Stimulated activated CD4-positive, alpha-beta T cell treated with anti-CD3 and anti-CD28 coated beads, Interleukin-12 subunit alpha, Interleukin-12 subunit beta, amount 100 ng/mL, for 48 hours (primary cell): Measurements from ENCODE around the gene ERO1A.

Source experiments
- DNase-seq, 3 donors: peaks; one replicate each; pipeline ENCODE4 v3.0.0-alpha.2; 2020; ENCODE audit warnings: low read depth in 2 of 3, low spot score in 1 of 3

Gene ERO1A

GRCh38 chr14:52700701-52701172 lies 5.4 kb upstream of the ERO1A start:
- no peak for DNase-seq

DNA sequence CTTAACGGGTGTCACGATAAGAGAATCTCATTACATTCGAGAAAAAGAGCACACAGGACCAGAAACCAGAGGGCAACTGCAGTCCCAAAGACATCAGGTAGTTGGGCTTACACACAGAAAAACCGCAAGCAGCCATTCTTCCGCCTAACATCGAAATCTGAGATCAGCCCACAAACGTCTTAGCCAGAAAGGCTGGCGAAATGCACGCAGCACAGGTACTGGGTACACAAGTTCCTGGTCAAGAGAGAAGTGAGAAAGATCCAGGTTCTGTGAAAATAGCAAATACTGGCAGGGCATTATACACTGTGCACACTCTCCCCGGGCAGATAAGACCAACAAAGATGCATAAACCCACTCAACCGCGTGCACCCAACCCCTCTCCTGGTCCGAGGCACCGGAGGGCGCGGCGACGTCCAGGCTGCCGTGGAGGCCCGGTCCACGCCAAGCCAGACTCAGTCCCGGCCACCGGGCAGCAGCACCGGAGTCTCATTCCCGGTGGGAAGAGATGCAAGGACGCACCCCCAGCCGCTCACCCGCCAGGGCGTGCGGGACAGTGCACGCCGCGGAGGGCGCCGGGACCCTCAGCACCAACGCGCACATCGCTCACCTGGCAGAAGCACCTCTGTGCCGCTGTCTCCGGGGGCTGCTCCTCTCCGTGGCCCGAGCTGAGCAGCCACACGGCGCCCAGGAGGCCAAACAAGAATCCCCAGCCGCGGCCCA lies 437 bp downstream of the ERO1A start:
- DNase-seq, result peak; percentile 41 to 47 (median 44)

- no peak for DNase-seq
These were observed 1.8 kb downstream of the ERO1A start for GRCh38 chr14:52693532-52693931.

DNA sequence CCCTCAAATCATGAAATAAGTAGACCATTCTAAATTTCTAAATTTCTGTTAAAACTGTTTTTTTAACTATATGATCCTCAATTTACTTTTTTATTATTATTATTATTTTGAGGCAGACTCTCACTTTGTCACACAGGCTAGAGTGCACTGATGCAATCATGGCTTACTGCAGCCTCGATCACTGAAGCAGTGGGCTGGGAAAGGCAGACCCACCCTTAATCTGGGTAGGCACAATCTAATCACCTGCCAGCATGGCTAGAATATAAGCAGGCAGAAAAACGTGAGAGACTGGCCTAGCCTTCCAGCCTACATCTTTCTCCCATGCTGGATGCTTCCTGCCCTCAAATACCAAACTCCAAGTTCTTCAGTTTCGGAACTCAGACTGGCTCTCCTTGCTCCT lies 2.3 kb downstream of the ERO1A start:
- no peak for DNase-seq

DNA sequence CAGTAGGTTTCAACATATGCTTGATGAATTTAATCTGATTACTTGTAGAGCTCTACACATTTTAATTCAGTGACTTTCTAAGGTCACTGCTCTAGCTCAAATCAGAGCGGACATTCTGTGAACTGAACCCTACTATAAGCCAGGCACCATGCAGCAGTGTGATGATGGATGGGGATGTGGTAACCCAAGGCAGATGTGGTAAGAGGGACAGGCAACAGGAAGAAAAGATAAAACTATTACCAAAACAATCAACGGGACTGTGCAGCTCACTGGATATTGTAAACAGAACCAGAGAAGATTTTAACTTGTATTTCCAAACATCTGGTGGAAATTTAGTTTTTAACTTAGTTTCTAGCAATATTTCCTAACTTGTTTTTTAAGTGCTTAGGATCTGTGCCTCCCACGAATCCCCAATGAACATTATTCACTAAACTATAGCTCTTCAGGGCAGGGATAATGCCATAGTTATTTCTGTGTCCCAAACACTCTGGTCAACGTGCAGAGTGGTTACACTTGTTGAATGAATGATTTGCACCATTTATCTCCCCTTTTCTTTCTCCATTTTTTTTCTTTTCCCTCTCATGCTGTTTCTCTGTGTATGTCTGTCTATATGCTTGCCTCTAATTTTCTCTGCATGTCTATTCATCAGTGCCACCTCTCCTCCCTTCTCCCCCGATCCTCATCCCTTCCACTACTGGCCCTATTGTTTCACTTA lies 3.0 kb downstream of the ERO1A start:
- DNase-seq, result no peak

DNA sequence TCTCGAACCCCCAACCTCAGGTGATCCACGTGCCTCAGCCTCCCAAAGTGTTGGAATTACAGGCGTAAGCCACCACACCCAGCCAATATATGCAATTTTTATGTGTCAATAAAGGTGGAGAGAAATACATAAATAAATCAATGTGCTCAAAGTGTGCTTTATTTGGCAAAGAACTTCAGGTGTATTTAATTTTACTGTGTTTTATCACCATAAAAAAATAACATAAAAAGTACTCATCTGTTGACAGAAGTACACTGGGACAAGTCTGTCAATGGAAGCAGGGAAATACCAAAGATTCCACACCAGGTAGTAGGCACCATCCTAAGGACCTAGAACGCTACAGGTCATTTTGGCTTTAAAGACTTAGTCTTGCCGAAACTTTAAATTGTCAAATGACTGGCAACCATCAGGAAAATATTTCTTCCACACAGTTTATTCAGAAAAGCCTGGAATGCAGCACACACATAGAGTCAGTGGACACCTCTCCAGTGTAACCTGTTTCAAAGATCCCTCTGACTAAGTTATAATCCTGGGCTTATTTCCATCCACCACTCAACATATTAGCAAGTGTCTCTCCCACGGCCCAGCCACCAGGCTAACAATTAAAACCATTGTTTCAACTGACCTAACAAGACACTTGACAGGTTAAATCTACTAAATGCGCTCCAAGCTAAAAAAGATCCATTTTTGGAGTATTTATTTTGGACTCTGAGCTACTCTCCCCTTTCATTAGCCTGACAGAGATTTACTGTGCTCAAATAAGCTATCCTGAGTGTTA lies 4.2 kb downstream of the ERO1A start:
- no peak for DNase-seq

DNA sequence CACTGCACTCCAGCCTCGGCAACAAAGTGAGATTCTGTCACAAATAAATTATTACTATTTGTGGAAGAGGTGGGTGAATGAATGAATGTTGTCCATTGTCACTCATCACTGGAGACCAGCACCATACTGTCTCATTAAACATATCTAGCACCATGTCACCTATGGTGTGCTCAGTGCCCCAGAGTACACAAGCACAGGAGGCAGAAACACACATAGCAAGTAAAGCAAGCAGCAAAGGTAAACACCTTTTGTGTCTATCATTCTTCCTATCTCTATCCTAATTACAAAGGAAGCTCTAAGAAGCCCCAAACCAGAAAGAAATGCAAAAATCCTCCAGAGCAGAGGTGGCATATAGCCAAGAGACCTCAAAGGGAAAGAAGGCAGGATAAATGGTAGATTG lies 9.2 kb downstream of the ERO1A start:
- DNase-seq, result no peak

GRCh38 chr14:52683985-52684520 lies 11.3 kb downstream of the ERO1A start:
- DNase-seq, result no peak

DNA sequence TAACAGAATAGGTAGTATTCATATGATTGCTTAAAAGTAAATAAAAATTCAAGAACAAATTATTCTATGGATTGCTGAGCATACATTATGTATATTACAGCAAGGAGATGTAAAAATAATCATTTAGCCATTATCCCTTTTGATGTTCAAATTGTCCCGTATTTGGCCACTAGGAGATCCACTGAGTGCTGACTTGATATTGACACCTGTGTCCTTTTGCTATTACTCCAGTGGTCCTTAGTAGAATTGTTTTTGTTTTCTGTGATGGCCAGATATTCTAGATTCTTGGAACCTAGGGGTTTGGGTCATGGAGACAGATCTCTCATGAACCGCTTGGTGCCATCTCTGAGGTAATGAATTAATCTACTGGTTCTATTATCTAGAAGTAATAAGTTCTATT lies 16.8 kb downstream of the ERO1A start:
- no peak for DNase-seq

- DNase-seq, result no peak
These were observed 31.5 kb downstream of the ERO1A start for GRCh38 chr14:52663850-52664249.

GRCh38 chr14:52661314-52661713 lies 34.0 kb downstream of the ERO1A start:
- no peak for DNase-seq

GRCh38 chr14:52660832-52661231 lies 34.5 kb downstream of the ERO1A start:
- DNase-seq, result no peak

GRCh38 chr14:52660325-52660724 lies 35.0 kb downstream of the ERO1A start:
- DNase-seq, result no peak

DNA sequence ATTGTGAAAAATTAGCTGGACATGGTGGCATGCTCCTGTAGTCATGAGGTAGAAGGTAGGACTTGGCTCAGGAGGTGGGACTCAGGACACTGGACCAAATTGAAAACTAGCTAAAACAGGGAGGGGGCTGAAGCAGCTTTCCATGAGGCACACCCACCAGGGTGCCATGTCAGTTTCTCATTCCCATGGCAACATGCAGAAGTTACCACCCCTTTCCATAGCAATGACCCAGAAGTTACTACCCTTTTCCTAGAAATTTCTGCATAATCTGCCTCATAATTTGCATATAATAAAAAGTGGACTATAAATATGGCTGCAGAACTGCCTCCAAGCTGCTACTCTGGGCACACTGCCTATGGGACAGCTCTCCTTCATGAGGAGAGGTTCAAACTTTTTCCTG lies 38.5 kb downstream of the ERO1A start:
- DNase-seq, result no peak

DNA sequence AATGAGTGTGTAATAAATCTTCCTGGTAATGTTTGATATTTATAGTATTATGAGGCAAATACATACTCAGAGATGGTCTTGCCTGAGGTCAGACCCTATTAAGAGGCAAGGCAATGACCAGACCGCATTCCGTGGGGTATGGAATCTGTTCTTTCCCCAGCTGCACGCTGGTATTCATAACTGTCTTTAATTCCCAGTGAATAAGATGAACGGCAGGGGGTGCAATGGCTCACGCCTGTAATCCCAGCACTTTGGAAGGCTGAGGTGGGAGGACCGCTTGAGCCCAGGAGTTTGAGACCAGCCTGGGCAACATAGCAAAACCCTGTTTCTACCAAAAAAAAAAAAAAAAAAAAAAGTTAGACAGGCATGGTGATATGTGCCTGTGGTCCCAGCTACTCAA lies 44.6 kb downstream of the ERO1A start:
- no peak for DNase-seq

DNA sequence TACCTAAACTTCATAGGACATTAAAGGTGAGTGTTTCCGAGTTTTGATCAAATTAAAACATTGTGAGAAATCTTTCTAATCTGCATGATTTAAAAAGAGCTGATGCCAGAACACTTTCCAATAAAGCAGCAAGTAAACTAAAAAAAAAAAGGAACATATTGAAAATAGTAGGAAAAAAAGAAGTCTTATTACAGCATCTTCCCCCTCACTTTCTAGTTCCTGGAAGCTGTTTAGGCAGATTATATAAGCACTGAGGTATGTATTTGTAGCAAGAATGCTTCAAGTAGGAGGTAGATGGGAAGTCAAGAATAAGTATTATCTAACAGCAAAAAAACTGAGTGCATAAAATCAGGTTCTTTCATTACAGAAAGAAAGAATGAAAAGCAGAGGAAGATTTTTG lies 45.8 kb downstream of the ERO1A start:
- DNase-seq, result no peak

DNA sequence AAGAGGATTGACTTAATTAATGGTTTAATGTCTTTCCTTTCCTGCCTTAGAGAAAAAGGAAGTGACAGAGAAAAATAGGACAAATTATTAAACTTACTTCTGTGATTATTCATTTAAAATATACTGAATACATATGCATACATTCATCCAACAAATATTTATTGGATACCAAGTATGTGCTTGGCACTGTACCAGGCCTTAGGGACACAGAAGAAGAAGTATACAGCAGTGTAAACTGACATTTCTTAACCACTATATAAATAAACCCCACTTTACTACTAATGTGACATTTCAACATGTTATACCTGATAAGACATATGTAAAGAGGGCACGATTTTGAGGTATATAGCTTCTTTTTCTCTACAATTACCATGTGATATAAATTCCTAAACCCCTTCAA lies 53.6 kb downstream of the ERO1A start:
- no peak for DNase-seq

DNA sequence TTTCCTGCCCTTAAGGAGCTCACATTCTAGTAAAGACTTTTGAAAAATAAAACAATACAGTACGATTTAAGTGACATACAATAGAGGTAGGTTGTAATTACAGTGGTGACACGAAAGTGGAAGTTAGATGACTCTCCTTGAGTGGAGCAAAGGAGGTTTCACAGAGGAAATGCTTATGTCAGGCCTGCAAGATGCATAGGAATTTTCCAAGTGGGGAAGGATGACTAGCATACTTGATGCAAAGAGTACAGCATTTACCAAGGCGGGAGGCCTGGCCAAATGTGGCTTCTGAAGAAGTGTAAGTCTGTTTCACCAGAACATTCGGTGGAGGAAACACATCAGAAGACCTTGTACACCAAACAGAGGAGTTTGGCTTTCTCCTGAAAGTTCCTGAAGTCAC lies 55.2 kb downstream of the ERO1A start:
- peak in 2 of 3 donors; percentile 12 to 20 for DNase-seq

- DNase-seq, result no peak
These were observed 75.7 kb downstream of the ERO1A start for GRCh38 chr14:52619687-52620086.

DNA sequence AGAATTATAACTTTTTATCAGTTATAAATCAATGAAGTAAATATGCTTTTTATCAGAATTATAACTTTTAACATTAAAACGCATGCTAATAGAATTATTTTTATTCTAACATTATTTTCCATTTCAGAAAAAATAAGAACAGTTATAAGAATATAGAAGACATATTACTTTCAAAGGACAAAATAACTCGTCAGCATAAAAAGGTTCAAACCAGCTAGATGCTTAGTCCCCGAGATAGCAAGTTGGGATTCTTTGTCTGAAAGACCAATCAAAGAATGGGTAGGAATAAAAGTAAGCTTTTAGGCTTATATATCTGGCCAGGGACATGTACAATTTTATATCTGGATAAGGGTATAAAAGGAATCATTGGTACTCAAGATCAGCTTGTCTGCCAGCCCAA lies 76.8 kb downstream of the ERO1A start:
- DNase-seq, result no peak

- no peak for DNase-seq
These were observed 85.2 kb downstream of the ERO1A start for GRCh38 chr14:52610187-52610586.
